Karpas-422 (cell line): ENCODE results near the gene TRIM28. TPM values are rescaled to one million over a fixed set of nuclear protein-coding genes. Genes with fewer than 3 reads are reported as not detected.

Experiments used
- DNase-seq: peaks from one replicate; pipeline ENCODE4 v3.0.0-alpha.2; 2015
- H2AFZ ChIP-seq: fragments of 200-600 bp; sonication (generic); 2 replicates; pipeline ENCODE4 v1.6.1; 2014; ENCODE audit warnings: antibody characterized with exemption, low read length, mixed read lengths
- H3K27ac ChIP-seq: fragments of 200-600 bp; sonication (generic); 2 replicates; pipeline ENCODE4 v1.5.1; 2014; ENCODE audit warnings: mild to moderate bottlenecking, low read length, moderate library complexity
- H3K27me3 ChIP-seq: fragments of 200-600 bp; sonication (generic); 2 replicates; pipeline ENCODE4 v1.6.1; 2014; ENCODE audit warnings: low read length, mixed read lengths
- H3K36me3 ChIP-seq: fragments of 200-600 bp; sonication (generic); 2 replicates; pipeline ENCODE4 v1.6.1; 2014; ENCODE audit warnings: low read length, mixed read lengths; ENCODE audit not compliant: insufficient read depth
- H3K4me1 ChIP-seq: fragments of 200-600 bp; sonication (generic); 2 replicates; pipeline ENCODE4 v1.6.1; 2014; ENCODE audit warnings: mild to moderate bottlenecking, low read length, mixed read lengths
- H3K4me2 ChIP-seq: fragments of 200-600 bp; sonication (generic); 2 replicates; pipeline ENCODE4 v1.6.1; 2014; ENCODE audit warnings: low read length, low read depth, mild to moderate bottlenecking; ENCODE audit not compliant: poor library complexity, severe bottlenecking
- H3K4me3 ChIP-seq: fragments of 200-600 bp; sonication (generic); 2 replicates; pipeline ENCODE4 v1.5.1; 2014; ENCODE audit warnings: mild to moderate bottlenecking, antibody characterized with exemption, low read length, mixed read lengths
- H3K79me2 ChIP-seq: fragments of 200-600 bp; sonication (generic); 2 replicates; pipeline ENCODE4 v1.6.1; 2014; ENCODE audit warnings: mild to moderate bottlenecking, low read length, mixed read lengths
- H3K9ac ChIP-seq: fragments of 200-600 bp; sonication (generic); 2 replicates; pipeline ENCODE4 v1.6.0; 2014; ENCODE audit warnings: low read length
- H3K9me2 ChIP-seq: fragments of 200-600 bp; sonication (generic), shearing (Covaris generic); replicated peaks from 2 replicates; pipeline ENCODE4 v1.6.0; 2014; ENCODE audit warnings: mild to moderate bottlenecking, low read length, moderate library complexity; ENCODE audit not compliant: insufficient read depth
- H3K9me3 ChIP-seq: fragments of 300-700, 200-600 bp; sonication (generic); 2 replicates; pipeline ENCODE4 v1.6.1; 2014; ENCODE audit warnings: low read length, mixed read lengths
- H4K20me1 ChIP-seq: fragments of 200-600 bp; sonication (generic); 2 replicates; pipeline ENCODE4 v1.6.1; 2014; ENCODE audit warnings: mild to moderate bottlenecking, antibody characterized with exemption, low read length, low read depth; ENCODE audit not compliant: insufficient read depth
- total RNA-seq: library from RNA; depleted of rRNA; stranded (reverse); fragments of >200 nt; shearing (Covaris generic); gene quantifications from 2 replicates; pipeline ENCODE4 v1.2.3, GENCODE V29; 2014; ENCODE audit warnings: low replicate concordance

The TRIM28 gene
- total RNA-seq, 1 experiment from 2014 or later: 142 TPM

DNA sequence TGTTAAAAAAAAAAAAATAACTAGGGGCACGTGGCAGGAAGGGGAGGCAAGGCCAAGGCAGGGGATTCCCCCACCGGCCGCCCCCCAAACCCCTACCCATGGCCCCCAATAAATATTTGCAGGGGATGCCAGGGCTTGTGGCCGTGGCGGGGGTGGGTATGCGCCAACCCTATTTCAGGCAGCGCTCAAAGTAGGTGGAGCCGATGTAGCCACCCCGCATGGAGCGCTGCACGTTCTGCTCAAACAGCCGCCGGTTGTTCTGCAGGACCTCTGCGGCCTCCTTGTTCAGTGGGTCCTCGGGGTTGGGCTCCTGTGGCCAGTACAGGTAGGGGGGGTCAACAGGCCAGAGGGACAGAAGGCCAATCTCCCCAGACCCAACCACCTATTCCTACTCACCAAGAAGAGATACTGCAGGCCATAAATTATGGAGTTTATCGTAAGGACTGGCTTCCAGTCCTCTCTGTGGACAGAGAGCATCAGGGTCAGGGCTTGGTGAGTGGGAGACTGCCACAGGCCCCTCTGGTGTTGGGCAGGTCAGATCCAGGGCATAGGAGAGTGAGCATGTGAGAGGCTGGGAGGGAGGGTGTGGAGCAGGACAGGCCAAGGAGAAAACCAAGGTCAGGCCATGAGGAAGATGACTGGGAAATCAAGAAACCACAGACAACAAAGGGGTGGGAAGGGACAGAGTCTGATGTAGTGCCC, 12.2 kb downstream of the TRIM28 start:
- no peak for DNase-seq
- no peak overlapping the region for H2AFZ ChIP-seq
- no peaks in the 10 kb centered on the region; the same call in 1 of the 2 replicates for H4K20me1 ChIP-seq
- no peaks in the 10 kb centered on the region for H3K9me3 ChIP-seq
- 0 out of 2 replicates have a peak, but pooled peaks cover 3% of the 10 kb centered on the region for H3K36me3 ChIP-seq
- H3K9me2 ChIP-seq: no peaks in the 10 kb centered on the region
- peaks cover 23% of the 10 kb centered on the region for H3K79me2 ChIP-seq
- peaks cover 48% of the 10 kb centered on the region for H3K4me1 ChIP-seq
- peak overlapping the region; percentile 80; the same call in 1 of the 2 replicates for H3K4me3 ChIP-seq
- H3K4me2 ChIP-seq: peak overlapping the region; percentile 74
- H3K27ac ChIP-seq: no peak overlapping the region
- H3K9ac ChIP-seq: peak overlapping the region; percentile 93
- no peaks in the 10 kb centered on the region for H3K27me3 ChIP-seq

DNA sequence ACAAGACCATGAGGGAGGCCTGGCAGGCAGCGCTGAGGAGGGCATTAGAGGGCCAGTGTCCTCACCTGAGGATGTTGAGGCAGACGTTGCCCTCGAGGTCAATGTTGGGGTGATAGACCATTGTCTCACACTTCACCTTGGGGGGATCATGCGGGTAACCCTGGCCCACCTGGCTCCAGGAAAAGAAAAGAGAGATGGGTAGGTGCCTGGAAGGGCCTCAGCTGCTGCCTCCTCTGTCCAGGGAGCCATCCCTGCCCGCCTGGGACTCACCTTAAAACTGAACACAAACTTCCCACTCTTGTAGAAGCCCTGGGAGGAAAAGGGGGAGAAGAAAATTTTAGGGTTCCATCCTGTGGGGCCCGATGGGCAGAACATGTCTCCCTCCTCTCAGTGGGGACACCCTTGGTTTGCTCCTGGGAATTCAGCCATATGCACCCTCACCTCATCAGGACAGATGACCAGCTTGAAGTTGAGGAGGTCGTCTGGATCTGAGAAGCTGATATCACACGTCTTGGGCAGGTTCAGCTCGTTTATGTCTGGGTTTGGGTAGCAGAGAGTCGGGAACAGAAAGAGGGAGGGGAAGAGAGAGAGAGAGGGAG, 12.9 kb downstream of the TRIM28 start:
- Histone ChIP-seq H3K27ac (peak overlapping the region; percentile 18; the same call in 1 of the 2 replicates), H3K4me2 (peak overlapping the region; percentile 74), H2AFZ (no peak overlapping the region), H3K9ac (peak overlapping the region; percentile 93), H3K4me1 (peaks cover 53% of the 10 kb centered on the region), H3K9me3 (no peaks in the 10 kb centered on the region), H3K27me3 (no peaks in the 10 kb centered on the region), H3K9me2 (no peaks in the 10 kb centered on the region), H3K36me3 (0 out of 2 replicates have a peak, but pooled peaks cover 3% of the 10 kb centered on the region), H3K79me2 (peaks cover 23% of the 10 kb centered on the region), H4K20me1 (no peaks in the 10 kb centered on the region), H3K4me3 (peak overlapping the region; percentile 80)
- no peak for DNase-seq

DNA sequence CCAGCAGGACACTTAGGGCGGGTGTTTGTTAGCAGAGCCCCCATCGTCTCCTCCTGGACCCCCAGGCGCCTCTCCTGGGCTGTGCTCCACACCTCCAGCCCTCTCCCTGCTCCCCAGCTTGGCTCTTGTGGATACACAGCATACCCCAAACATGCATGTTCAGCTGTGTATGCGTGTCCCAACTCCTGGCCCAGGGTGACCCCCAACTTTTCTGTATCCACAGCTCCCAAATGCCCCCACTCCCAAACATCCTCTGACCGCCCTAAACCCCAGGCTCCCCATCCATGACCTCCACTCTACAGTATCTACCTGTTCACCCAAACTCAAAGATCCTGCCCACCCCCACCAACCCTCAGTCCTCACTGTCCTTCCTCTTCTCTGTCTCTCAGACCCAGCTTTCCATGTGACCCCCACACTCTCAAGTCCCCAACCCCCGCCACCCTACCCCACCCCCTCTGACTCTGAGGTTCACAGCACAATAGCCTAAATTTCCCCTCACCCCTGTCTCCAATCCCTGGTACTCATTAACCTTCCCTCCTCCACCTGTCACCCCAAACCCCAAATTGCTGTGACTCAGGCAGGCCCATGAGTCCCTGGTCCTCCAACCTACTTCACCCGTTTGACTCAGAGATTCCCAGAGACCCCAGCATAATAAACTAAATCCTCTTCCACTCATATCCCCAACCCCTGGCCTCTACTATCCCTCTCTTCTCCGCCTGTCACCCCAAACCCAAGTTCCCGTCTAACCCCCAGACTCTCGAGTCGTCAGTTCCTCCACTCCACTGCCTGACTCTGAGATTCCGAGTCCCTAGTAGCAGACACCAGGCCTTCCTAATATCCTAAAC, 13.6 kb downstream of the TRIM28 start:
- H2AFZ ChIP-seq: no peak overlapping the region
- no peaks in the 10 kb centered on the region for H3K9me2 ChIP-seq
- peaks cover 23% of the 10 kb centered on the region for H3K79me2 ChIP-seq
- H4K20me1 ChIP-seq: no peaks in the 10 kb centered on the region
- no peaks in the 10 kb centered on the region for H3K9me3 ChIP-seq
- peak overlapping the region; percentile 75 for H3K27ac ChIP-seq
- H3K9ac ChIP-seq: peak overlapping the region; percentile 93
- peak overlapping the region; percentile 80 for H3K4me3 ChIP-seq
- no peaks in the 10 kb centered on the region for H3K27me3 ChIP-seq
- peak overlapping the region; percentile 74 for H3K4me2 ChIP-seq
- peaks cover 55% of the 10 kb centered on the region for H3K4me1 ChIP-seq
- DNase-seq: peak; percentile 51
- H3K36me3 ChIP-seq: no peaks in the 10 kb centered on the region

DNA sequence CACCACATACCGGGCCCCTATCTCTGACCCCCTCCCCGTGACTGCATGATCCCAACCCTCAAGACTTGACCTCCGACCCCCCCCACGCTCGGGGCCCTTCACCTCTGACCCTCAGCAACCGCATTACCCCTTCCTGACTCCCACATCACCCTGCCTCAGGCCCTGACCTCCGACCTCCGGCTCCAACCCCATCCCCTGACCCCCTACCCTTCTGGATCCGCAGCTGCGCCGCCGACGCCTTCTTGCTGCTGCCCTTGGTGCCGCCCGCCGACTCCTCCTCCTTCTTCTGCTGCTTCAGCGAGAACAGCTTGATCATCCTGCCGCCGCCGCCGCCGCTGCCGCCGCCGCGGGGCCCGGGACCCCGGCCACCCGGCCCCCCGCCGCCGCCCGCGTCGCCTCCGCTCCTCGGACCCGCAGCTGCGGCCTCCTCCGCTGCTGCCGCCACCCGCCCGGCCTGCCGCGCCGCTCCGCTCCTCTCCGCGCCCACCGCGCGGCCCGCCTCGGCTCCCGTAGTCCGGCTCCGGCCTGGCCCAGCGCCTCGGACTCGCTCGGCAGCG, 14.3 kb downstream of the TRIM28 start, which contains the start of gene UBE2M:
TSS of gene UBE2M (minus strand) at position 546 of the 557 bp plus-strand sequence. CDS start at position 316, 230 bp downstream.
- peak within 1 kb of the TSS; percentile 93 for H3K9ac ChIP-seq
- peaks cover 23% of the 10 kb centered on the region for H3K79me2 ChIP-seq
- no peaks in the 10 kb centered on the region for H3K9me2 ChIP-seq
- no peaks in the 10 kb centered on the region for H3K36me3 ChIP-seq
- H3K4me1 ChIP-seq: peaks cover 60% of the 10 kb centered on the region
- no peak within 1 kb of the TSS for H2AFZ ChIP-seq
- peak within 1 kb of the TSS; percentile 80 for H3K4me3 ChIP-seq
- no peaks in the 10 kb centered on the region for H4K20me1 ChIP-seq
- H3K27me3 ChIP-seq: no peaks in the 10 kb centered on the region
- DNase-seq: peak; percentile 65
- peak within 1 kb of the TSS; percentile 79 for H3K4me2 ChIP-seq
- H3K27ac ChIP-seq: peak within 1 kb of the TSS; percentile 91
- H3K9me3 ChIP-seq: no peaks in the 10 kb centered on the region

DNA sequence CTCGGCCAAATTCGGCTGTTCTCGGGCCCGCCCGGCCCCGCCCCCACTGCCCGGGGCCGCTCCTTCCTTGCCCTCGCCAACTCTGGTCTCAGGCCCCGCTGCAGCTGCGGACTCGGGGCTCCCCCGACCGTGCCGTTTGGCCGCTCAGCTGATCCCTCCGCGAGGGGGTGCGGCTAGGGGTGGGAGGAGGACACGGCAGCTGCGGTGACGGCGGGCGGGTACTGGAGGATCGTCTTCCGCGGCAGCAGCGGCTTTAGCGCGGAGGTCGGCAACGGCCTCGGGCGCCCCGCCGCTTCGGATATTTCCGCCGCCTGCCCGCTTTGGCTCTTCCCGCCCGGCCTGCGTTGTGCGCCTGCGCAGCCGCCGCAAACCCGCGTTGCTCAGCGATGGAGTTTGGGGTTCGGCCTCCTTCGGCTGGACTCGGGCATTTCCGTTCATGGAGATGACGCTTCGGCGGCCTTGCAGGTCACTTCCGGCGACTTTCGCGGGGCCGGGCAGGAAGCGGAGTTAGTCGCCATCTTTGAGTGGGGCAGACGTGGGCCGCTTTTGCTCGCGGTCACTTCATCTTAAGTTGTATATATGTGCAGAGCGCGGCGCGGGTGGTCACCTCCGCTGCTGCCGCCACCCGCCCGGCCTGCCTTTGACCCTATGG, 14.9 kb downstream of the TRIM28 start:
- Histone ChIP-seq H3K4me3 (peak overlapping the region; percentile 73), H3K27ac (peak overlapping the region; percentile 91), H2AFZ (no peak overlapping the region)

DNA sequence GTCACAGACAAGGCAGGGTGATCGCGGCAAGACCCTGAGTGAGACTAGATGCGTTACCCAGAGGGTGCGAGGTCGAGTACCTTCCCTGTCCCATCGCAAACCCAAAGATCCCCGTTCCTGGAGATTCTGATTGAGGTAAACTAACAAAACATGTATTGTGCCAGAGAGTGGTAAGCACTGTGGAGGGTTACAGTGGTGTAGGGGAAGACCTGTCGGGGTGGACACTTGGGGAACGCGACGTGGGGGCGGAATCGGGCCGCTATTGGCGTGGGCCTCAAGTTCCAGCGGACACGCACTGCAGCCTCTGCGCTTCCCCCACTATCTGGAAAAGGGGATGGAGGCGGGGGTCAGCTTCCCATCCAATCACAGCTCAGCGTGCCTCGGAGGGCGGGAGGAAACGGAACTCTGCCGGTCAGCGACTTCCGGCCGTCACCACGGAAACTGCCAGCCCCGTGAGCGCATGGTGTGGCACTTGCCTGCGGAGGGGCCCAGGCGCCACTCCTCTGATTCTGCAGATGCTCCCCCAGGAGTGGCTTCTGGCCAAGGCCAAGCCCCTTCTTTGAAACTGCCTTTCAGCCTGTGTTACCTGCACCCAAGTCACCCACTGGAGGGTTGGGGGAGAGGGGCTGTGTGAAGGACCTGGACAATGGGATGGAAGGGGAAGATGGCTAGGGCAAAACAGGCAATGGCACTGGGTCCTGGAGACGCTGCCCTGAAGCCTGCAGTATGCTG, 15.6 kb downstream of the TRIM28 start:
- Histone ChIP-seq H3K4me3 (peak overlapping the region; percentile 73), H3K9me3 (no peaks in the 10 kb centered on the region), H3K27me3 (no peaks in the 10 kb centered on the region), H4K20me1 (no peaks in the 10 kb centered on the region), H3K79me2 (peaks cover 23% of the 10 kb centered on the region), H3K36me3 (no peaks in the 10 kb centered on the region), H3K9ac (peak overlapping the region; percentile 93), H2AFZ (no peak overlapping the region), H3K27ac (peak overlapping the region; percentile 91), H3K9me2 (no peaks in the 10 kb centered on the region), H3K4me1 (peaks cover 65% of the 10 kb centered on the region), H3K4me2 (peak overlapping the region; percentile 79)
- peak; percentile 93 for DNase-seq

More for the DNA sequence above, 14.9 kb downstream of the TRIM28 start:
- DNase-seq: peak; percentile 97
- H4K20me1 ChIP-seq: no peaks in the 10 kb centered on the region
- peak overlapping the region; percentile 93 for H3K9ac ChIP-seq
- peaks cover 62% of the 10 kb centered on the region for H3K4me1 ChIP-seq
- no peaks in the 10 kb centered on the region for H3K9me2 ChIP-seq
- H3K27me3 ChIP-seq: no peaks in the 10 kb centered on the region
- peaks cover 23% of the 10 kb centered on the region for H3K79me2 ChIP-seq
- H3K9me3 ChIP-seq: no peaks in the 10 kb centered on the region
- H3K4me2 ChIP-seq: peak overlapping the region; percentile 79
- H3K36me3 ChIP-seq: no peaks in the 10 kb centered on the region
